ENCODE measurements around the gene LRP1B.

DNA sequence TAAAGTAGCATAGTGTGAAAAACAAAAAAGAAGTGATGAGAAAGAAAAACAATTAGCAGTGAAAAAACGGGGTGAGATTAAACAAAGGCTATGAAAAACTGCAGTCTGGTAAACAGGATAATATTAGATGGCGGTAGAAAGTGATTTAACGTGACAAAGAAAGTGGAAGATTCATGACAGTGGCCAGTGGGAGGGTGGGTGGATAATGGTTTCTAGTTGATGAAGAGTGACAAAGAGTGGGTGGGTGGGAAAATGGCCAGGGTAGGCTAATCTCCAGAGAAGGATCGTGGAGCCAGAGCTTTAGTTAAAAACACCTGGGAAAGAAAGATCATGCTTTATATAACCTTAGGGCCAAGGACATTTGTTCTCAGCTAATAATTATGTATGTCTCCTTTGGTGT lies 1667.8 kb downstream of the LRP1B start:
- TF ChIP-seq CTCF (IDR thresholded peaks at IDR 0.05) (no peak), POLR2A (IDR thresholded peaks at IDR 0.05) (no peak)

All from Peyer's patch (tissue), 4 donors.